ENCODE measurements around the gene SETD3. TPM values are rescaled to one million over a fixed set of nuclear protein-coding genes. Genes with fewer than 3 reads are reported as not detected.

The SETD3 gene
- total RNA-seq, 2 donors from 2014 or later: 84.2 to 114 TPM

DNA sequence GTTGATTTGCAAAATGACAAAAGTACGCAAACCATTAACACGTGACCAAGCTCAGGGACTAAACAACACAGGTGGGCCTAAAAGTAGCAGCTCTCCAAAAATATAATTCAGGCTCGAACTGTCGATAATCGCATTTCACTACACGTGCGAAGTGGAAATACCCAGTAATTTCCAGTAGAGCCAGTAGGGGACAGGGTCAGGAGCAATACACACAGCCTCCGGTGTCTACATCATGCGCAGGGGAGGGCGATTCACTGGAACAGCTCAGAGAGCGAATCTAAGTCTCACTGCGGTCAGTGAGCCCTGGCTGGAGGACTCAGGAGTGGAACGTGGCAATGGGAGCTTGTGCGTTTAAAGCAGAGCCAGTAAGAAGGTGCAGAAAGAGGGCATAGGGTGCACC lies 40.4 kb downstream of the SETD3 start:
- no peak for DNase-seq (ENCODE audit: low spot score)
- Histone ChIP-seq H3K4me3 (no peak overlapping the region), H3K36me3 (peaks cover 37% of the 10 kb centered on the region), H3K27ac (no peak overlapping the region), H3K9me3 (no peaks in the 10 kb centered on the region), H3K4me1 (peaks cover 0 to 10% of the 10 kb centered on the region in 2 donors), H3K27me3 (no peaks in the 10 kb centered on the region)
- TF ChIP-seq, protein P1, sequence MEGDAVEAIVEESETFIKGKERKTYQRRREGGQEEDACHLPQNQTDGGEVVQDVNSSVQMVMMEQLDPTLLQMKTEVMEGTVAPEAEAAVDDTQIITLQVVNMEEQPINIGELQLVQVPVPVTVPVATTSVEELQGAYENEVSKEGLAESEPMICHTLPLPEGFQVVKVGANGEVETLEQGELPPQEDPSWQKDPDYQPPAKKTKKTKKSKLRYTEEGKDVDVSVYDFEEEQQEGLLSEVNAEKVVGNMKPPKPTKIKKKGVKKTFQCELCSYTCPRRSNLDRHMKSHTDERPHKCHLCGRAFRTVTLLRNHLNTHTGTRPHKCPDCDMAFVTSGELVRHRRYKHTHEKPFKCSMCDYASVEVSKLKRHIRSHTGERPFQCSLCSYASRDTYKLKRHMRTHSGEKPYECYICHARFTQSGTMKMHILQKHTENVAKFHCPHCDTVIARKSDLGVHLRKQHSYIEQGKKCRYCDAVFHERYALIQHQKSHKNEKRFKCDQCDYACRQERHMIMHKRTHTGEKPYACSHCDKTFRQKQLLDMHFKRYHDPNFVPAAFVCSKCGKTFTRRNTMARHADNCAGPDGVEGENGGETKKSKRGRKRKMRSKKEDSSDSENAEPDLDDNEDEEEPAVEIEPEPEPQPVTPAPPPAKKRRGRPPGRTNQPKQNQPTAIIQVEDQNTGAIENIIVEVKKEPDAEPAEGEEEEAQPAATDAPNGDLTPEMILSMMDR (IDR thresholded peaks at IDR 0.05): no peak

DNA sequence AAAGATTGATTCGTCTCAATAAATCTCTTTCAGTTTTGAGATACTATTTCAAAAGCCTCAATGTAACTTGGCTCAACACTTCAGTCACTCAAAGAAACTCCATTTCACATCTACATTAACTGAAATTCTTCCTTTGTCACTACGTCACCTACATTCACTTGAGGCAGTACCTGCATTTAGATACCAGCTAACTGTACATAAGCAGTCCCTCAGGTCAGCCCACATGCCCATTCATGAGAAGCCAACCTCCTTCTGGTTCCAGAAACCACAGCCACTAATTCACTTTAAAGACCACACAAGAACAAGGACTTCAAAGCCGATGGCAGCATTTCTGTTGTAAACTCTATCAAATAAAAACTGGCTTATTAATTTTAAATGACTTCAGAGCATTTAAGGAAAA lies 43.0 kb downstream of the SETD3 start:
- peaks cover 0 to 10% of the 10 kb centered on the region in 2 donors for H3K4me1 ChIP-seq
- no peak overlapping the region for H3K4me3 ChIP-seq
- H3K36me3 ChIP-seq: peaks cover 34% of the 10 kb centered on the region
- TF ChIP-seq, protein P1 (IDR thresholded peaks at IDR 0.05): no peak
- H3K9me3 ChIP-seq: no peaks in the 10 kb centered on the region
- H3K27me3 ChIP-seq: no peaks in the 10 kb centered on the region
- DNase-seq (ENCODE audit: low spot score): no peak
- H3K27ac ChIP-seq: no peak overlapping the region

DNA sequence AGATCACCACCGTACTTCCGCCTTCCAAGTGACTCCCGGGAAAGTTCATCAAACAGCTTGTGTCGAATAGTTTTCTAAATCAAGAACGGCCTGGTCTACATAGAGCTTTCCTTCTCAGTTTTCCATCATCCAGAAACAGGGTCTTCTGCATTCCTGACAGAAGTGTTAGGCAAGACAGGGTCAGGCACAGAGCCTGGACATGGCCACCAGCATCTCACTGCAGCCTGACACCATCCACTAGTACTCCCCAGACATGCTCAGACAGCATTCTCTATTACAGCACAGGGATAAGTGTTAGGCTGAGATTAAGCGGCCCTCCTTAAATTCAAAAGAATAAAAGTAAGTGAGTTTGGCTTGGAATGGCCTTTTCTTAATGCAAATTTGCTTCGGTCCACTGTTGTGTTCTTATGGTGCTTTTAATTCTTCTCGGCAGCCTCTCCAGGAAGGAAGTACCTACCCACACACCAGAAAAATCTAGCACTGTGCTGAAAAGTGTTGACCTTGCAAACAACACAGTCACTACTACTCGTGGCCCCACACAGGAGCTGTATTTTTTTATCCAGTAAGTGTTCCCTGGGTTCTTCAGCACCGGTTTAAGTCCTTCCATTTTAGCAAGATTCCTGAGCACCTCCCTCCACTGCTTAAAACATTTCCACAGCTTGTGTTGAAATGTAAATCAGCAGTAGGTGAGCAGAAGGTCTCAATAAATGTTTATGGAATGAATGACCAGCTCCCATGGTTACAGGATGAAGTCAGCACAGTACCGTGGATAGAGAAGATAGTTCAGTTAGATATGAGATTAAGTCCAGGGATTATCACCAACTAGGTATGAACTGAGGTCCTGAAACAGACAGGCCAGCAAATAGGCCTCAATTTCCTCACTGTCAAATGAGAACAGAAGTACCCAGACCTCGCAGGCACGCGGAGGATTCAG lies 44.1 kb downstream of the SETD3 start:
- Histone ChIP-seq H3K27ac (no peak overlapping the region), H3K9me3 (no peaks in the 10 kb centered on the region), H3K4me3 (no peak overlapping the region), H3K36me3 (peaks cover 23% of the 10 kb centered on the region), H3K4me1 (peaks cover 0 to 14% of the 10 kb centered on the region in 2 donors), H3K27me3 (no peaks in the 10 kb centered on the region)
- no peak for DNase-seq (ENCODE audit: low spot score)
- TF ChIP-seq, protein P1 (IDR thresholded peaks at IDR 0.05): no peak

DNA sequence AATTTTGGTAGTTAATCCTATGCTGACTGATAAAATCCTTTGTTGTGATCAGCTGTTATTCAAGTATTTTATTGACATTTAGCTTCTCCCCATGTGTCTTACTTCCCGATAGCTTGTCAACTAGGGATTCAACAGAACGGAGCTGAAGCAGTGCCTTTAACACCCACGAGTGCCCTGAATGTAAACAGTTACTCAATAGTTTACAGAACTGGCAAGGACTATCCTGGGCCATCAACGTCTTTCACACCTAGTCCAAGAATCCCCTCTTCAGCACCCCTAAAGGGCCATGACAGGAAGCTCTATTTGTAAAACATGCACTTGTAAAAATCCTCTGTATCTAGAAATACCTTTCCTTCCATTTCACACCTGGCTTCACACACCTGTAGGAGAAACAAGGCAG lies 45.3 kb downstream of the SETD3 start:
- Histone ChIP-seq H3K4me3 (no peak overlapping the region), H3K36me3 (peaks cover 21% of the 10 kb centered on the region), H3K4me1 (peaks cover 0 to 25% of the 10 kb centered on the region in 2 donors), H3K27me3 (no peaks in the 10 kb centered on the region), H3K27ac (no peak overlapping the region), H3K9me3 (no peaks in the 10 kb centered on the region)
- TF ChIP-seq, protein P1 (IDR thresholded peaks at IDR 0.05): no peak
- no peak for DNase-seq (ENCODE audit: low spot score)

DNA sequence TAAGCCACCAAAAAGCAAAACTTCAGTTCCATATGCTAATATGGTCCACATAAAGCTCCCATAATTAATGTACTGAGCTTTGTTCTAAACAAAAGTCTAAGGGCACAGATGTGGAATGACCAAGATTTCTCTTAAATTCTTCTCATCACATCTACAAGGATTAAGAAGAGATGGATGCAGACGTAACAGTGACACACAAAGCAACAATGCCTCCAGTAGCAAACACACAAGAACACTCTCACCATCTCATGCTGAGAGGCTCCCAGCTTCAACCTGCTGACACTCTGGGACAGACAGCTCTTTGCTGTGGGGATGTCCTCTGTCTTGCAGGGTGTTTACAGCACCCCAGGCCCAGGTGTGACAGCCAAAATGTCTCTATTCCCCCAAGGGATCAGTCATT lies 48.2 kb downstream of the SETD3 start:
- Histone ChIP-seq H3K27me3 (no peaks in the 10 kb centered on the region), H3K36me3 (peaks cover 28% of the 10 kb centered on the region), H3K4me3 (no peak overlapping the region), H3K9me3 (peaks cover 0 to 9% of the 10 kb centered on the region in 2 donors), H3K4me1 (peaks cover 0 to 25% of the 10 kb centered on the region in 2 donors), H3K27ac (no peak overlapping the region)
- TF ChIP-seq, protein P1 (IDR thresholded peaks at IDR 0.05): no peak
- DNase-seq (ENCODE audit: low spot score): no peak
